Vagina (tissue), 2 donors: Measurements from ENCODE around the gene LENG1. TPM values are rescaled to one million over a fixed set of nuclear protein-coding genes. Genes with fewer than 3 reads are reported as not detected.

Experiments
- DNase-seq, 2 donors: peaks; one replicate each; pipeline ENCODE4 v3.0.0-alpha.2; 2017; ENCODE audit errors: extremely low spot score in 2 of 2
- H3K27ac ChIP-seq: fragments of 200-600 bp; sonication (generic); one replicate; pipeline ENCODE4 v1.5.1; 2019
- H3K27me3 ChIP-seq: fragments of 200-600 bp; sonication (generic); one replicate; pipeline ENCODE4 v1.5.1; 2019
- H3K36me3 ChIP-seq, 2 donors: fragments of 200-600 bp; sonication (generic); one replicate each; pipeline ENCODE4 v1.5.1; 2017 to 2019
- H3K4me1 ChIP-seq: fragments of 200-600 bp; sonication (generic); one replicate; pipeline ENCODE4 v1.5.1; 2019
- H3K4me3 ChIP-seq, 2 donors: fragments of 200-600 bp; sonication (generic); 1 replicate in 1 of 2; 2 replicates in 1 of 2; pipeline ENCODE4 v1.5.1; 2016 to 2019
- H3K9me3 ChIP-seq: fragments of 200-600 bp; sonication (generic); one replicate; pipeline ENCODE4 v1.5.1; 2019
- CTCF ChIP-seq, 3 experiments: fragments of 450-650 bp in 2 of 3; fragments of 200-600 bp in 1 of 3; sonication (generic) in 1 of 3; IDR thresholded peaks; one replicate each; pipeline ENCODE4 v1.5.1; 2017 to 2019; ENCODE audit warnings: antibody characterized with exemption in 3 of 3, mild to moderate bottlenecking in 2 of 3, moderate library complexity in 2 of 3
- POLR2A ChIP-seq, 2 donors: fragments of 450-650 bp; IDR thresholded peaks; one replicate each; pipeline ENCODE4 v1.6.1; 2017; ENCODE audit warnings: antibody characterized with exemption in 2 of 2, mild to moderate bottlenecking in 2 of 2, moderate library complexity in 2 of 2
- POLR2AphosphoS5 ChIP-seq, 2 donors: sonication (generic); formaldehyde crosslinking; IDR thresholded peaks; one replicate each; pipeline ENCODE4 v1.9.0; 2017; ENCODE audit warnings: antibody characterized with exemption in 2 of 2, mild to moderate bottlenecking in 2 of 2, low read depth in 1 of 2; ENCODE audit not compliant: insufficient read depth in 1 of 2
- intact Hi-C: fragments of 100-400 bp; cut with DNase I; formaldehyde crosslinking; loops from one replicate; pipeline ENCODE4 v1.15.1; 2023
- total RNA-seq: library from RNA; depleted of rRNA; stranded (reverse); fragments of >200 nt; gene quantifications from one replicate; pipeline ENCODE4 v1.2.3, GENCODE V29; 2016

LENG1 gene
- total RNA-seq, 1 donor from 2014 or later, result 5.4 TPM

- H3K27me3 ChIP-seq, result no peaks in the 10 kb centered on the region
- intact Hi-C loops, result no loop called here
- H3K27ac ChIP-seq, result no peak overlapping the region
- peaks cover 0 to 21% of the 10 kb centered on the region in 2 donors for H3K36me3 ChIP-seq
- TF ChIP-seq POLR2A (IDR thresholded peaks at IDR 0.05) (no peak), POLR2AphosphoS5 (IDR thresholded peaks at IDR 0.05; ENCODE audit: insufficient read depth in 1 of 2, low read depth in 1 of 2) (no peak), CTCF (IDR thresholded peaks at IDR 0.05) (no peak)
- no peak for DNase-seq
- no peaks in the 10 kb centered on the region for H3K9me3 ChIP-seq
- no peak overlapping the region for H3K4me3 ChIP-seq
- H3K4me1 ChIP-seq, result peaks cover 30% of the 10 kb centered on the region
Measured at GRCh38 chr19:54193011-54193410, 33.5 kb upstream of the LENG1 start.

GRCh38 chr19:54191811-54192453, 32.4 kb upstream of the LENG1 start:
- H3K27ac ChIP-seq, result peak overlapping the region; percentile 96
- peak overlapping the region; percentile 81 to 88 for H3K4me3 ChIP-seq
- DNase-seq, result no peak
- H3K4me1 ChIP-seq, result peaks cover 31% of the 10 kb centered on the region
- H3K27me3 ChIP-seq, result no peaks in the 10 kb centered on the region
- H3K36me3 ChIP-seq, result peaks cover 0 to 21% of the 10 kb centered on the region in 2 donors
- intact Hi-C loops, result no loop called here
- no peaks in the 10 kb centered on the region for H3K9me3 ChIP-seq
- TF ChIP-seq CTCF (IDR thresholded peaks at IDR 0.05) (no peak), POLR2A (IDR thresholded peaks at IDR 0.05) (no peak), POLR2AphosphoS5 (IDR thresholded peaks at IDR 0.05; ENCODE audit: insufficient read depth in 1 of 2, low read depth in 1 of 2) (no peak)

- H3K9me3 ChIP-seq, result no peaks in the 10 kb centered on the region
- peak within 1 kb of the TSS; percentile 81 to 88 for H3K4me3 ChIP-seq
- peak within 1 kb of the TSS; percentile 96 for H3K27ac ChIP-seq
- intact Hi-C loops, result no loop called here
- H3K36me3 ChIP-seq, result peaks cover 0 to 21% of the 10 kb centered on the region in 2 donors
- no peak for DNase-seq
- H3K27me3 ChIP-seq, result no peaks in the 10 kb centered on the region
- TF ChIP-seq POLR2A (IDR thresholded peaks at IDR 0.05) (peak in 1 of 2 donors; percentile 54), CTCF (IDR thresholded peaks at IDR 0.05) (peak in 1 of 3 experiments; percentile 7), POLR2AphosphoS5 (IDR thresholded peaks at IDR 0.05; ENCODE audit: insufficient read depth in 1 of 2, low read depth in 1 of 2) (no peak)
- peaks cover 31% of the 10 kb centered on the region for H3K4me1 ChIP-seq
Measured at GRCh38 chr19:54191011-54191810, 31.7 kb upstream of the LENG1 start, which contains the start of gene TSEN34. Gene TSEN34 (plus strand): TSS chr19:54191308. CDS start chr19:54191365, 57 bp downstream.

GRCh38 chr19:54190503-54191010, 31.0 kb upstream of the LENG1 start:
- TF ChIP-seq POLR2A (IDR thresholded peaks at IDR 0.05) (no peak), POLR2AphosphoS5 (IDR thresholded peaks at IDR 0.05; ENCODE audit: insufficient read depth in 1 of 2, low read depth in 1 of 2) (peak; percentile 37 to 88), CTCF (IDR thresholded peaks at IDR 0.05) (peak in 1 of 3 experiments; percentile 16)

More at GRCh38 chr19:54190503-54191010, 31.0 kb upstream of the LENG1 start:
- Histone ChIP-seq H3K36me3 (peaks cover 0 to 21% of the 10 kb centered on the region in 2 donors), H3K4me1 (peaks cover 31% of the 10 kb centered on the region), H3K9me3 (no peaks in the 10 kb centered on the region), H3K4me3 (peak overlapping the region; percentile 81 to 88), H3K27me3 (no peaks in the 10 kb centered on the region), H3K27ac (peak overlapping the region; percentile 96)
- intact Hi-C loops, result no loop called here
- DNase-seq, result peak in 1 of 2 donors; percentile 99
